ENCODE measurements around the gene EN1. TPM values are rescaled to one million over a fixed set of nuclear protein-coding genes. Genes with fewer than 3 reads are reported as not detected.
A peak's percentile ranks its signal among the peaks of the same experiment; 100 is the strongest.

The EN1 gene
- total and polyA plus RNA-seq, 2 of the 13 experiments (the other 11 are each of a cell fraction or from before 2014, with no cell fraction given): not detected

GRCh38 chr2:118801151-118801550 is 46.3 kb downstream of the EN1 start:
- ATAC-seq (no peak), FAIRE-seq (no peak), DNase-seq (ENCODE audit: low spot score) (no peak)
- no peaks in the 10 kb centered on the region for H4K20me1 ChIP-seq (ENCODE audit: insufficient read depth, low read length)
- H3K4me2 ChIP-seq (ENCODE audit: low read depth, low read length): no peak overlapping the region
- H3K27ac ChIP-seq (ENCODE audit: extremely low read length, insufficient read depth, low read length): no peak overlapping the region
- H3K9ac ChIP-seq (ENCODE audit: insufficient read depth, low read depth, low read length): no peak overlapping the region
- intact Hi-C loops (cut with micrococcal nuclease; ENCODE audit: unreplicated experiment): no loop called here
- no peaks in the 10 kb centered on the region for H3K9me3 ChIP-seq (ENCODE audit: low read length)
- H3K79me2 ChIP-seq (ENCODE audit: insufficient read depth, low read length): no peaks in the 10 kb centered on the region
- H2AFZ ChIP-seq (ENCODE audit: low read length): no peak overlapping the region
- peaks cover 0 to 9% of the 10 kb centered on the region in 2 experiments; a peak in 1 of 5 replicates for H3K27me3 ChIP-seq (ENCODE audit: control insufficient read depth in 1 of 2, insufficient read depth in 2 of 2, low read length in 2 of 2)
- TF ChIP-seq CEBPB (IDR thresholded peaks at IDR 0.05; ENCODE audit: borderline replicate concordance, low read depth, low read length): peak; percentile 34; the same call in 1 of the 2 replicates
- no peak for TF ChIP-seq ZNF460 (CRISPR knock-in tag; IDR thresholded peaks at IDR 0.05; ENCODE audit: borderline replicate concordance)
- WGBS (ENCODE audit: low lambda C conversion rate): 22% methylated on average over 4 of the region's 4 CpGs
- H3K4me3 ChIP-seq (replicated peaks in 1 of 3; ENCODE audit: insufficient read depth in 1 of 3, low read depth in 2 of 3, low read length in 3 of 3): no peak overlapping the region
- H3K36me3 ChIP-seq (replicated peaks in 1 of 2; ENCODE audit: control insufficient read depth in 1 of 2, insufficient read depth in 2 of 2, low read length in 2 of 2): no peaks in the 10 kb centered on the region
- no peaks in the 10 kb centered on the region for H3K4me1 ChIP-seq (ENCODE audit: insufficient read depth, low read length)
- ChIA-PET CTCF (ENCODE audit: low intra/inter-chr PET ratio, low total read pairs) (no interaction called here), POLR2A (no interaction called here)
- no TSS peak for BruUV-seq (replicated peaks)
- in situ Hi-C loops (cut with HindIII; ENCODE audit: extremely low pct_ligation_motif_present, low pct_unique_long_range_greater_than_20kb): no loop called here

- ATAC-seq (no peak), FAIRE-seq (no peak), DNase-seq (ENCODE audit: low spot score) (no peak)
- ChIA-PET CTCF (ENCODE audit: low intra/inter-chr PET ratio, low total read pairs) (no interaction called here), POLR2A (no interaction called here)
- TF ChIP-seq FOSL1 (CRISPR knock-in tag; IDR thresholded peaks at IDR 0.05; ENCODE audit: borderline replicate concordance) (no peak), ZNF792 (CRISPR knock-in tag; IDR thresholded peaks at IDR 0.05) (no peak), LCORL (IDR thresholded peaks at IDR 0.05) (no peak), LCORL (CRISPR knock-in tag; IDR thresholded peaks at IDR 0.05) (no peak), KDM5A (IDR thresholded peaks at IDR 0.05; ENCODE audit: borderline replicate concordance, low read length) (no peak), ZNF746 (CRISPR knock-in tag; IDR thresholded peaks at IDR 0.05) (no peak), PTBP1 (IDR thresholded peaks at IDR 0.05; ENCODE audit: low read depth, low read length, poor library complexity, severe bottlenecking) (no peak), TERF1 (CRISPR knock-in tag; IDR thresholded peaks at IDR 0.05) (no peak), FOXA1 (IDR thresholded peaks at IDR 0.05) (no peak), FOXA1 (CRISPR knock-in tag; IDR thresholded peaks at IDR 0.05) (no peak), ZNF292 (CRISPR knock-in tag; IDR thresholded peaks at IDR 0.05; ENCODE audit: borderline replicate concordance, low read depth) (no peak), GFI1 (CRISPR knock-in tag; IDR thresholded peaks at IDR 0.05; ENCODE audit: borderline replicate concordance) (no peak)
- Histone ChIP-seq H3K36me3 (replicated peaks in 1 of 2; ENCODE audit: control insufficient read depth in 1 of 2, insufficient read depth in 2 of 2, low read length in 2 of 2) (no peaks in the 10 kb centered on the region), H3K9ac (ENCODE audit: insufficient read depth, low read depth, low read length) (no peak overlapping the region), H3K79me2 (ENCODE audit: insufficient read depth, low read length) (no peaks in the 10 kb centered on the region), H3K9me3 (ENCODE audit: low read length) (no peaks in the 10 kb centered on the region), H3K4me3 (replicated peaks in 1 of 3; ENCODE audit: insufficient read depth in 1 of 3, low read depth in 2 of 3, low read length in 3 of 3) (no peak overlapping the region), H2AFZ (ENCODE audit: low read length) (no peak overlapping the region), H4K20me1 (ENCODE audit: insufficient read depth, low read length) (no peaks in the 10 kb centered on the region), H3K27me3 (ENCODE audit: control insufficient read depth in 1 of 2, insufficient read depth in 2 of 2, low read length in 2 of 2) (peaks cover 0 to 5% of the 10 kb centered on the region in 2 experiments; a peak in 1 of 5 replicates), H3K4me1 (ENCODE audit: insufficient read depth, low read length) (no peaks in the 10 kb centered on the region), H3K27ac (ENCODE audit: extremely low read length, insufficient read depth, low read length) (no peak overlapping the region), H3K4me2 (ENCODE audit: low read depth, low read length) (no peak overlapping the region)
- in situ Hi-C loops (cut with HindIII; ENCODE audit: extremely low pct_ligation_motif_present, low pct_unique_long_range_greater_than_20kb): no loop called here
- 20% methylated on average over 4 of the region's 4 CpGs for WGBS (ENCODE audit: low lambda C conversion rate)
- intact Hi-C loops (cut with micrococcal nuclease; ENCODE audit: unreplicated experiment): no loop called here
- BruUV-seq (replicated peaks): no TSS peak
Measured at GRCh38 chr2:118800736-118801135, 46.7 kb downstream of the EN1 start.
